Tracheal epithelial cell (primary cell): ENCODE results near the gene NPNT. TPM values are rescaled to one million over a fixed set of nuclear protein-coding genes. Genes with fewer than 3 reads are reported as not detected.

Experiments
- total RNA-seq: library from RNA; depleted of rRNA; stranded (reverse); fragments of >200 nt; gene quantifications from 2 replicates; pipeline ENCODE4 v1.2.1, GENCODE V29; 2014

Gene NPNT
- 1.1 and 8.9 TPM in 2 replicates for total RNA-seq

DNA sequence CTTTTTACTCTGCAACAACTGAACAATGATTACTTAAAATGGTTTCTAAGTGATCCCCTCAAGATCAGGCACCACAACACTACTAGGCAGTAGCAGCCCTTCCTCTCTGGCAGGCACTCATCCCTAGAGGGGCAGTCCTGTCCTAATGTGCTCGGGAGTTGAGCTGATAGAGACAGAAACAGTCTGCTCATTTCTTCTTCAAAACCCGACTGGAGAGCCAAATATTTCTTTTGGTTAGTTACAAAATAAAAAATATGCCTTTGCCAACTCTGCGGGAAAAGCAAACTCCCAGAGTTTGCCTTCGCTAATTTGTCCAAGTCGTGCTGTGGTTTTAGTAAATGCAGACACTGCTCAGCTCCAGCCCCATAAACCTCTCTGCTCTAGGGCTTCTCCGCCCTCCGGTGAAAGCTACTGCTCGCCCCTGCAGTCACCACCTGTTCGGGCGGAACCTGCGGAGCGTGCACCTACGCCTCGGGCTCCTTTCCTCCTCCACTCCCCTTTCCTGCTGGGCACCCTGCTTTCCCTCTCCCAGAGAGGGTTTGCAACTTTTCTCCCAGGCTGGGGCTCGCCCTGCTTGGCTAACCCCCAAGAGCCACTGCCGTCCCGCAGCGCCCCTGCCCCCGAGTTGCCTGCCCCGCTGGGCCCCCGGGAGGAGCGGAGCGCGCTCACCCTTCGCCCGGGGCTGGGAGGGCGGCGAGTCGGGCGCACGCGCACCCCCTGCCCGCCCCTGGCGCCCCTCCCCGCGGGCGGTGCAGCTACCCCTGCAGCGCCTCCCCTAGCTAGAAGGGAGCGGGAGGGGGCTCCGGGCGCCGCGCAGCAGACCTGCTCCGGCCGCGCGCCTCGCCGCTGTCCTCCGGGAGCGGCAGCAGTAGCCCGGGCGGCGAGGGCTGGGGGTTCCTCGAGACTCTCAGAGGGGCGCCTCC, at the start of gene NPNT:
Gene NPNT (plus strand): TSS at position 812 of the 923 bp plus-strand sequence. CDS start 182 bp downstream, outside the sequence.

Other genes with a start within 250 kb of the NPNT start
- 16.9 and 23.0 TPM in 2 replicates for gene INTS12, start 186.8 kb upstream of the NPNT start, total RNA-seq
- 17.8 and 26.4 TPM in 2 replicates for gene GSTCD, start 186.7 kb upstream of the NPNT start, total RNA-seq